Measurements from ENCODE around the gene KRTAP10-11.
"Not testable (repeated sequence)": the region's sequence is repeated elsewhere in the genome, so short reads cannot be mapped to it uniquely, and the experiment has no call there.

KRTAP10-11 gene, protein sequence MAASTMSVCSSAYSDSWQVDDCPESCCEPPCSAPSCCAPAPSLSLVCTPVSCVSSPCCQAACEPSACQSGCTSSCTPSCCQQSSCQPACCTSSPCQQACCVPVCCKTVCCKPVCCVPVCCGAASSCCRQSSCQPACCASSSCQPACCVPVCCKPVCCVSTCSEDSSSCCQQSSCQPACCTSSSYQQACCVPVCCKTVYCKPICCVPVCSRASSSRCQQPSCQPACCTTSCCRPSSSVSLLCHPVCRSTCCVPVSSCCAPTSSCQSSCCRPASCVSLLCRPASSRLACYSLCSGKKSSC

DNA sequence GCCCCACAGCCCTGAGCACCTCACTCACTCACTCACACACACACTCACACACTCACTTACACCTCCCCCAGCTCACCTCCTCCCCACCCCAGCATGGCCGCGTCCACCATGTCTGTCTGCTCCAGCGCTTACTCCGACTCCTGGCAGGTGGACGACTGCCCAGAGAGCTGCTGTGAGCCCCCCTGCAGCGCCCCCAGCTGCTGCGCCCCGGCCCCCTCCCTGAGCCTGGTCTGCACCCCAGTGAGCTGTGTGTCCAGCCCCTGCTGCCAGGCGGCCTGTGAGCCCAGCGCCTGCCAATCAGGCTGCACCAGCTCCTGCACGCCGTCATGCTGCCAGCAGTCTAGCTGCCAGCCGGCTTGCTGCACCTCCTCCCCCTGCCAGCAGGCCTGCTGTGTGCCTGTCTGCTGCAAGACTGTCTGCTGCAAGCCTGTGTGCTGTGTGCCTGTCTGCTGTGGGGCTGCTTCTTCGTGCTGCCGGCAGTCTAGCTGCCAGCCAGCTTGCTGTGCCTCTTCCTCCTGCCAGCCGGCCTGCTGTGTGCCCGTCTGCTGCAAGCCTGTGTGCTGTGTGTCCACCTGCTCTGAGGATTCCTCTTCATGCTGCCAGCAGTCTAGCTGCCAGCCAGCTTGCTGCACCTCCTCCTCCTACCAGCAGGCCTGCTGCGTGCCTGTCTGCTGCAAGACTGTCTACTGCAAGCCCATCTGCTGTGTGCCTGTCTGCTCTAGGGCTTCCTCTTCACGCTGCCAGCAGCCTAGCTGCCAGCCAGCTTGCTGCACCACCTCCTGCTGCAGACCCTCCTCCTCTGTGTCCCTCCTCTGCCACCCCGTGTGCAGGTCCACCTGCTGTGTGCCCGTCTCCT, at the start of gene KRTAP10-11:
Gene KRTAP10-11, plus strand, starts transcription at position 49 of the 856 bp plus-strand sequence. Its CDS starts 45 bp downstream, at position 94.
- H3K27ac Mint-ChIP-seq: peak within 1 kb of the TSS in 1 of 2 donors; percentile 48
- H3K27me3 Mint-ChIP-seq: not testable (repeated sequence)

DNA sequence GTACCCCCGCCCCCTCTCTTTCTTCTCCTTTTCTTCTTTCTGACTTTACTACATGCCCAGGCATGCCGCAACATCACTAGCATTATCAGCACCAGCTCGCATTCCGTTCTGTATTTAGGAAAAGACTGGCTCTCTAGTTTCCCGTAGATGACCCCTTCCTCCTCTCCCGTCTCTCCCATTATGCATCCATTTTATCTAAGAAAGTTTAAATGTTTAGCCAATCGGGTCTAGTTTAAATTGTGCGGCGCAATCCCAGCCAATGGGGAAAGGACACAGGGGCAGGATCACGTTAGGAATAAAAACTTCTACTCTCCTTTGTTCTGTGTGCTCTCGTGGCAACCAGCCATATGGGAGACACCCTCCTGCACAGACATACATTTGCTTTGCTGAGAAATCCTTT, 48.2 kb upstream of the KRTAP10-11 start:
- ATAC-seq: no peak
- H3K4me3 Mint-ChIP-seq: no peak overlapping the region

More for the DNA sequence above, at the start of gene KRTAP10-11:
- ATAC-seq, DNase-seq, H3K4me3 Mint-ChIP-seq: not testable (repeated sequence)
- peaks cover 31% of the 10 kb centered on the region for H3K4me1 Mint-ChIP-seq
- H3K9me3 Mint-ChIP-seq: peaks cover 26 to 30% of the 10 kb centered on the region in 2 donors

DNA sequence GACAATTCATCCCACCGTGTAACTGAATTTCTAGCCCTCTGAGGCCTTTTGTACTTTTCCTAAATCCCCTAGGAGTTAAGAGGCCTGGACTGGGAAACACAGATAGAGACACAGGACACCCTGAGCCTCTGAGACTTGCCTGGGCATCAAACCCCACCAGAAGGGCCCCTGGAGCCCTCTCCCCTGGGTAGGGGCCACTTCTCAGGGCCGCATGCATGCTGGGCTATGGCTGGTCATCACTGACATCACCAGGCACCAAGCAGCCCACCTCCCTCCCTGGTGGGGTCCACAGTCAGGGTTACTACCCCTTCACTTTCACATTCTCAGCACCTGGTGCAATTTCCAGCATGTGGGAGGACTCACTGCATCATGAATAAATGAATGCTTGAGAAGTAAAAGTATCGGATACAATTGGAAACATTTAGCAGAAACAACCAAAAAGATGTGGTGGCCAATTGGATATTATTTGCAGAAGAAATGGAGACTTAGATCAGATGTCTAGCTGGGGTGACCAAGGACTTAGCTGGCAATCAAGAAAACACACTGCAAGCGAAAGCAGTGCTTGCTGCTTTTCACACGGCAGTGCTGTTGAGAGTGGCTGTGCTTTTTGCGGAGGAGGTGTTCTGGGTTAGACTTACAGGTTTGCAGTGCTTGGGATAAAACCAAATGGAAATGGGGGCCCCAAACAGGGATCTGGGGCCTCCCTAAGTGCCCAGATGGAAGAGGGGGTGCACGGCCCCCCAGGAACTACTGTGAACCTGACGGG, 46.8 kb upstream of the KRTAP10-11 start:
- DNase-seq (no peak), ATAC-seq (no peak)
- no peak overlapping the region for H3K4me3 Mint-ChIP-seq
- no peak overlapping the region for H3K27ac Mint-ChIP-seq
- H3K4me1 Mint-ChIP-seq: no peaks in the 10 kb centered on the region
- H3K9me3 Mint-ChIP-seq: peaks cover 8 to 12% of the 10 kb centered on the region in 2 donors
- no peaks in the 10 kb centered on the region for H3K27me3 Mint-ChIP-seq

More for the DNA sequence above, 48.2 kb upstream of the KRTAP10-11 start:
- Mint-ChIP-seq H3K9me3 (peaks cover 0 to 11% of the 10 kb centered on the region in 2 donors), H3K27me3 (no peaks in the 10 kb centered on the region), H3K4me1 (no peaks in the 10 kb centered on the region), H3K27ac (no peak overlapping the region)
- DNase-seq: no peak

DNA sequence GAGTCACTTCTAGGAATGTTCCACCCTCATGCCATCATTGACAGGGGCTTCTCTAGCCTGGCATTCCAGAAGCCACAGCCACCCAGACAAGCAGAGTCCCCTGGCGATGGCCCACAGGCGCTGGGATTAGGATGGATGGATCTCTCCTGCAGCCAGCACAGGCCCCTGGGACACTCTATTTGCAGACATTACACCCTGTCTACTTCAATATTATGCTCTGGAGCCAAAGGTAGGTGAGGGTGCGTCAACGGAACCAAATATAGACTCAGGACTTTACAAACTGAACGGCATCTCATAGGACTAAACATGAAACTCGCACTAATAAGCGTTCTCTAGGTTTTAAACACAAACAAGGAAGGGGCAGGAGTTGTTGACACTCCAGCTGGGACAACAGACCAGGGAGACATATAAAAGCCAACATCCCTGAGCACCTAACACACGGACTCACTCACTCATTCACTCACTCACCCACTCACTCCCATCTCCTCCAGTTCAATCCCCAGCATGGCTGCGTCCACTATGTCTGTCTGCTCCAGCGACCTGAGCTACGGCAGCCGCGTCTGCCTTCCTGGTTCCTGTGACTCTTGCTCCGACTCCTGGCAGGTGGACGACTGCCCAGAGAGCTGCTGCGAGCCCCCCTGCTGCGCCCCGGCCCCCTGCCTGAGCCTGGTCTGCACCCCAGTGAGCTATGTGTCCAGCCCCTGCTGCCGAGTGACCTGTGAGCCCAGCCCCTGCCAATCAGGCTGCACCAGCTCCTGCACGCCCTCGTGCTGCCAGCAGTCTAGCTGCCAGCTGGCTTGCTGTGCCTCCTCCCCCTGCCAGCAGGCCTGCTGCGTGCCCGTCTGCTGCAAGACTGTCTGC, 45.9 kb upstream of the KRTAP10-11 start, which contains the start of gene KRTAP10-7:
Gene KRTAP10-7, plus strand, starts transcription at position 480 of the 861 bp plus-strand sequence. Its CDS starts 25 bp downstream, at position 505.
- not testable (repeated sequence) for ATAC-seq, H3K4me3 Mint-ChIP-seq, H3K27me3 Mint-ChIP-seq

DNA sequence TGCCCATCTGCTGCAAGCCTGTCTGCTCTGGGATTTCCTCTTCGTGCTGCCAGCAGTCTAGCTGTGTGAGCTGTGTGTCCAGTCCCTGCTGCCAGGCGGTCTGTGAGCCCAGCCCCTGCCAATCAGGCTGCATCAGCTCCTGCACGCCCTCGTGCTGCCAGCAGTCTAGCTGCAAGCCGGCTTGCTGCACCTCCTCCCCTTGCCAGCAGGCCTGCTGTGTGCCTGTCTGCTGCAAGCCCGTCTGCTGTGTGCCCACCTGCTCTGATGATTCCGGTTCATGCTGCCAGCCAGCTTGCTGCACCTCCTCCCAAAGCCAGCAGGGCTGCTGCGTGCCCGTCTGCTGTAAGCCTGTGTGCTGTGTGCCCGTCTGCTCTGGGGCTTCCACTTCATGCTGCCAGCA, 45.1 kb upstream of the KRTAP10-11 start:
- not testable (repeated sequence) for DNase-seq, H3K4me1 Mint-ChIP-seq, H3K4me3 Mint-ChIP-seq, H3K27ac Mint-ChIP-seq, H3K27me3 Mint-ChIP-seq, ATAC-seq
- H3K9me3 Mint-ChIP-seq: peaks cover 12 to 20% of the 10 kb centered on the region in 2 donors

More for the DNA sequence above, 45.9 kb upstream of the KRTAP10-11 start, which contains the start of gene KRTAP10-7:
- not testable (repeated sequence) for DNase-seq, H3K4me1 Mint-ChIP-seq, H3K27ac Mint-ChIP-seq
- peaks cover 12 to 20% of the 10 kb centered on the region in 2 donors for H3K9me3 Mint-ChIP-seq

DNA sequence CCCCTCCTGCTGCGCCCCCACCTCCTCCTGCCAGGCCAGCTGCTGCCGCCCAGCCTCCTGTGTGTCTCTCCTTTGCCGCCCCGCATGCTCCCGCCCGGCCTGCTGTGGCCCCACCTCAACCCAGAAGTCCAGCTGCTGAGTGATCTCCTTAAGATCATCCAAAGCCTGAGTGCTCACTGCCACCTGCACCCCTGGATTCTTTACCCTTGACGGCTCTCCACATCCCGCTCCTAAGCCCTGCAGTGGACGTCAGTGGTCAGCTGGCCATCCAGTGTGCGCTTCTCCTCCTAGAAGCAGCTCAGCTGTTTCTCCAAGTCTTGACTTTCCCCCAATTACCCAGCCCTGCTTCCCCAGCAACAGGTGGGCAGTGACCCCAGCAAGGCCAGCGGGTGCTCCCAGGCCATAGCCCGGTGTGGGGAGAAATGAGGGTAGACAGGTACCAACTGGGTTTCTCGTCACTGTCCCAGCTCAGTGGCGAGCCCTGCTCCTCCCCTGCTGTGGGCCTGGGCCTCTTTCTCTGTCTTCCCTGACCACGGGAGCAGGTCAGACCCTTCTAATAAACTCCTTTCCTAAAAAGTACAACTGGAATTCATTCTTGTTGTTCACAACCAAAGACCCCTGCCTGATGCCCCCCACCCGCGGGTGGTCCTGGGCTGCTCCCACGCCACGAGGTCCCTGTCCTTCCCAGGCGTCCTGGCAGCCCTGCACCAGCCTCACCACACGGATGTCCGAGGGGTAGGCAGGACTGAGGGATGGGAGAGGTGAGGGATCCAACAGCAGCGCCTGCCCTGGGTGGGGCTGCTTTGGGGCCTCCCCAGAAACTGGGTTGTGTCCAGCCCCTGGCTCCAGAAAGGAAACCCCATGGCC, 44.4 kb upstream of the KRTAP10-11 start:
- no peak for DNase-seq
- ATAC-seq: no peak
- Mint-ChIP-seq H3K9me3 (peaks cover 18 to 20% of the 10 kb centered on the region in 2 donors), H3K4me1 (no peaks in the 10 kb centered on the region), H3K27ac (no peak overlapping the region), H3K27me3 (no peaks in the 10 kb centered on the region), H3K4me3 (no peak overlapping the region)

DNA sequence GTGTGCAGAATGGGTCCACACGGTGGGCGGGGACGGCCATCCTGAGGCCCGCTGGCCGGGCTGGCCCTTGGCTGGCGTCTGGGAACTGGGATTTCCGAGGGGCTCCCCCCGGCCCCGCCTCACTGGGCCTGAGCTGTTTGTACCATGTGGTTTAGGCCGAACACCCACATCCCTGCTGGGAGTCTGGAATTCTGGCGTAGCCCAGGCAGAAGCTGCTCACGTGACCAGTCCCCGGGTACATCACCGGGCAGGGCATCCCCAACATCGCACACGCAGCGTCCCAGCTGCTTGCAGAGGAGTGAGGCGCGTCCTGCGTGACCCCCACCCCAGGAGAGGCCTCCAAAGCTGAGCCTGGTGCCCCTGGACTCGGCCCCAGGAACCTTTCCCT, 43.8 kb upstream of the KRTAP10-11 start:
- DNase-seq: no peak
- no peaks in the 10 kb centered on the region for H3K4me1 Mint-ChIP-seq
- H3K9me3 Mint-ChIP-seq: peaks cover 19 to 20% of the 10 kb centered on the region in 2 donors
- H3K27me3 Mint-ChIP-seq: no peaks in the 10 kb centered on the region
- ATAC-seq: no peak
- no peak overlapping the region for H3K4me3 Mint-ChIP-seq
- no peak overlapping the region for H3K27ac Mint-ChIP-seq

DNA sequence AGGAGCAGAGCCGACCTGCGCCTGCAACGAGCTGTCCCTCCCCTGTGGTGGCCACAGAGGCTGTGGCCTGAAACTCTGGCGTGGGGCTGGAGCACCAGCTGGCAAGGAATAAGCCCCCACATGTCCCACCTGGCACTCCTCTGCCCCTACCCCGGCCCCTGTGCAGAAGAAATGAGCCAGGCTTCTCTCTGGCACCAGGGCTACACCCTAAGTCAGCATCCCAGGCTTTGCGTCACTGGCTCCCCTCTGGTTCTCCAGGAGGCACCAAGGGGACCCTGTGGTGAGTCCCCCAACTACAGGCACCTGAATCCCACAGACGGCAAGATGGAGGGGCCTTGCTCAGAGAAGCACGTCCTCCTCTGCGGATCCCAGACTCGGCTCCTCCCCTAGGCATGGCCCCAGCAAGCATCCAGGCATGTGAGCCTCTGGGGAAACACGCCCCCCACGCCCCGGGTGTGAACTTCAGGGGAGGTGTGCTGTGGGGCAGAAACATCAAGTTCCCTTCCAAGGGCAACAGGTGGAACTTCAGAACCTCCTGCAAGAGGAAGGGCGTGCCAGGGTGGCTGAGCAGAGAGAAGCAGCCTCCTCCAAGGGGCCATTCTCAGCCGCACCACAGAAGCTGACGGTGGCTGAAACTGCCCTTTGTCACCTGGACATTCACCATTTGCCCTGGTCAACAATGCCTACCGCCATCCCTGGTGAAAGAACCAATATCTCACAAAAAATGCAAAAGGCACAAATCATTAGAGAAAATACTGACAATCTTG, 42.9 kb upstream of the KRTAP10-11 start:
- H3K27ac Mint-ChIP-seq: no peak overlapping the region
- no peak overlapping the region for H3K4me3 Mint-ChIP-seq
- peaks cover 15 to 19% of the 10 kb centered on the region in 2 donors for H3K9me3 Mint-ChIP-seq
- H3K4me1 Mint-ChIP-seq: no peaks in the 10 kb centered on the region
- H3K27me3 Mint-ChIP-seq: no peaks in the 10 kb centered on the region
- no peak for DNase-seq
- ATAC-seq: no peak

DNA sequence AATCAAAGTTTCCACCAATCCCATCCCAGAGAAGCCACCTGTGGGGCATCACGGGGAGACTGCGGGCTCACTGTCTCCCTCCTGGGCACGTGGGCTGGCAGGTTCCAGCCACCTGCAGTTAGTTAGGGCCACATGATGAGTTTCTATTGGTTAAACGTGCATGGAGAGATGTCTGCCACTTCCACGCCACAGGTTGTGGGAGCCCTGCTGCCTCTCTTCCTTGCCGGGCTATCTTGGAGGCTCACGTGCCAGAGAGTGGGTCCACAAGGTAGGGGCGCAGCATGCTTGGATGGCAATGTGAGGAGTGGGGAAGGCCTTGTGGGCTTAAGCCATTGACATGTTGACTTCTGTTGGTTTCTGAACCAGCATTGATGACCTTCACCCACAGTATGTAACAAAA, 42.3 kb upstream of the KRTAP10-11 start:
- ATAC-seq (no peak), DNase-seq (no peak)
- no peaks in the 10 kb centered on the region for H3K4me1 Mint-ChIP-seq
- H3K27me3 Mint-ChIP-seq: no peaks in the 10 kb centered on the region
- H3K9me3 Mint-ChIP-seq: peaks cover 12 to 22% of the 10 kb centered on the region in 2 donors
- H3K4me3 Mint-ChIP-seq: no peak overlapping the region
- H3K27ac Mint-ChIP-seq: peak overlapping the region in 1 of 2 donors; percentile 25

DNA sequence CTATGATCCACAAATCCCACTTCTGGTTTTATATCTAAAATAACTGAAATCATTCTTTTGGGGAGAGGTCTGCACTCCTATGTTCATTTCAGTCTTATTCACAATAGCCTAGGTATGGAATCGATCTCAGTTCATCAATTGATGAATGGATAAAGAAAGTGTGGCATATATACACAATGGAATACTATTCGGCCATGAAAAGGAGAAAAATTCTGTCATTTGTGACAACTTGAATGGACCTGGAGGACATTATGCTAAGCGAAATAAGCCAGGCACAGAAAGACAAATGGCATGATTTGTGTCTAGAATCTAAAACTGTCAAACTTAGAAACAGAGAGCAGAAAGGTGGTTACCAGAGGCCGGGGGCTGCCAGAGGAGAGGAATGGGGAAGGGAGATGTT, 39.7 kb upstream of the KRTAP10-11 start:
- Mint-ChIP-seq H3K9me3 (peaks cover 32 to 48% of the 10 kb centered on the region in 2 donors), H3K4me1 (no peaks in the 10 kb centered on the region), H3K27me3 (no peaks in the 10 kb centered on the region), H3K4me3 (no peak overlapping the region), H3K27ac (no peak overlapping the region)
- no peak for ATAC-seq
- no peak for DNase-seq

DNA sequence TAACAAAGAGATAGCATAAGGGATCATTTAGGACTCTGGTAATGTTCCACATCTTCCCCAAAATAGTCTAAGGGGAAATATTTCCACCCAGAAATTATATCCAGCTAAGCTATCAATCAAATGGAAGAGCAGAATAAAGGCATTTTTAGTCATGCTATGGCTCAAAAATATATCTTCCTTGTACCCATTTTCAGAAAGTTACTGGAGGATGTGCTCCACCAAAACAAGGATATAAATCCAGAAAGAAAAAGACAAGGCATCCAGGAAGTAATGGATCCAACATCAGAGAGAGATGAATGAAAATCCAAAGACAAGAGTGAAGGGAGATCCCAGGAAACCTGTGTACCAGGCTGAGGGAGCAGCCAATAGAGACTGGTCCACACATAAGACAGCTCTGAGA, 37.0 kb upstream of the KRTAP10-11 start:
- H3K4me1 Mint-ChIP-seq: no peaks in the 10 kb centered on the region
- H3K4me3 Mint-ChIP-seq: no peak overlapping the region
- peaks cover 32 to 54% of the 10 kb centered on the region in 2 donors for H3K9me3 Mint-ChIP-seq
- ATAC-seq (no peak), DNase-seq (no peak)
- no peaks in the 10 kb centered on the region for H3K27me3 Mint-ChIP-seq
- H3K27ac Mint-ChIP-seq: no peak overlapping the region

DNA sequence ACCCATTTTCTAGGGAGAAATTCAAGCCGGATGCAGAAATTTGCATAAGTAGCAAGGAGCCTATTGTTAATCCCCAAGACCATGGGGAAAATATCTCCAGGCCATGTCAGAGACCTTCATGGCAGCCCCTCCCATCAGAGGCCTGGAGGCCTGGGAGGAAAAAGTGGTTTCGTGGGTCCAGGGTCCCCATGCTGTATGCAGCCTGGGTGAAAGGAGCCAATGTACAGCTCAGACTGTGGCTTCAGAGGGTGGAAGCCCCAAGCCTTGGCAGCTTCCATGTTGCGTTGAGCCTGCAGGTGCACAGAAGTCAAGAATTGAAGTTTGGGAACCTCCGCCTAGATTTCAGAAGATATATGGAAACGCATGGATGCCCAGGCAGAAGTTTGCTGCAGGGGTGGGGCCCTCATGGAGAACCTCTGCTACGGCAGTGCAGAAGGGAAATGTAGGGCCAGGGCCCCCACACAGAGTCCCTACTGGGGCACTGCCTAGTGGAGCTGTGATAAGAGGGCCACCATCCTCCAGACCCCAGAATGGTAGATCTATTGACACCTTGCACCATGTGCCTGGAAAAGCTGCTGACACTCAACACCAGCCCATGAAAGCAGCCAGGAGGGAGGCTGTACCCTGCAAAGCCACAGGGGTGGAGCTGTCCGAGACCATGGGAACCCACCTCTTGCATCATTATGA, 35.9 kb upstream of the KRTAP10-11 start:
- H3K9me3 Mint-ChIP-seq: peaks cover 23 to 48% of the 10 kb centered on the region in 2 donors
- not testable (repeated sequence) for DNase-seq, H3K4me1 Mint-ChIP-seq, H3K27ac Mint-ChIP-seq, ATAC-seq, H3K4me3 Mint-ChIP-seq, H3K27me3 Mint-ChIP-seq

DNA sequence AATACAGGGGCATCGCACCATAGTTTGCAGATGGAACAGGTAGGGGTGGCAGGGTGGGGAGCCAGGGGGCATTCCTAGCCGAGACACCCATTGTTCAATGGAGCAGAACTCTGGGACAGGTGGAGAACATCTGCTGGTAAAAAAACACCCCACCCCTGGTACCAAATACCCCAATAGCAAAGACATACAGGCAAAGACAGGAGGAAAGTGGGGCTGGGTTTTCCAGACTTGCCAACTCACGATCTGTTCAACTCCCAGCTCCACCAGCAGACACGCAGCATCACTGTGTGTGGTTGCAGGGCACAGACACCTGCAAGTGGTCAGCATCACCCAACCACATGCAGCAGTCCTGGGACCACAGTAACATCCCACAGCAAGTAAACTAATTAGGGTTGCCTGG, 34.7 kb upstream of the KRTAP10-11 start:
- Mint-ChIP-seq H3K9me3 (peaks cover 23 to 45% of the 10 kb centered on the region in 2 donors), H3K27me3 (no peaks in the 10 kb centered on the region)

More for the DNA sequence above, 34.7 kb upstream of the KRTAP10-11 start:
- ATAC-seq (no peak), DNase-seq (no peak)
- Mint-ChIP-seq H3K4me3 (no peak overlapping the region), H3K4me1 (peaks cover 11% of the 10 kb centered on the region), H3K27ac (no peak overlapping the region)
